ENCODE data around the gene PLEKHD1. TPM values are rescaled to one million over a fixed set of nuclear protein-coding genes. Genes with fewer than 3 reads are reported as not detected.
"Not testable (repeated sequence)": the region's sequence is repeated elsewhere in the genome, so short reads cannot be mapped to it uniquely, and the experiment has no call there.

PLEKHD1 gene
- total RNA-seq, 1 experiment from 2014 or later = 0.37 TPM

DNA sequence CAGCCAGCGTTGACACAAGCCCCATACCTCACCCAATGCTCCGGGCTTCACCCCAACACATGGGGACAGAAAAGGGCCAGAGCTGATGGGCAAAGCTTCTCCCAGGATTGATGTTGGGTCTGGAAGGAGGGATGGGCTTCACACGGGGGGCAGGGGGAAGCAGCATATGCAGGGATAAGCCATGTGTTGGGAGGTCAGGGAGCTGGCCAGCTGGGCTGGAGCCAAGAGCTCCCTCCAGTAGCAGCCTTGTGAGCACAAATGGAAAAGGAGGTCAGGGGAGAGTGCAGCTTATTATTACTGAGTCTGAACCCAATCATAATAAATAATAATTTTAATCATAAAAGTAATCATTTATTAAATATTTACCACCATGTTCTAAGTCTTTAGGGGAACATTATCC, 9.3 kb downstream of the PLEKHD1 start:
- intact Hi-C loops (cut with micrococcal nuclease; ENCODE audit: unreplicated experiment) = no loop called here
- ChIA-PET CTCF (no interaction called here), POLR2A (ENCODE audit: low non-redundant PET) (interaction anchor here (0.6 kb wide), 1 partner anchor 149 kb away, joined by 12 read pairs; no protein-coding TSS in a partner anchor)
- no peak for TF ChIP-seq EZH2 (IDR thresholded peaks at IDR 0.05; ENCODE audit: borderline replicate concordance, low read depth, low read length, poor library complexity, severe bottlenecking)
- TF ChIP-seq, protein P1, sequence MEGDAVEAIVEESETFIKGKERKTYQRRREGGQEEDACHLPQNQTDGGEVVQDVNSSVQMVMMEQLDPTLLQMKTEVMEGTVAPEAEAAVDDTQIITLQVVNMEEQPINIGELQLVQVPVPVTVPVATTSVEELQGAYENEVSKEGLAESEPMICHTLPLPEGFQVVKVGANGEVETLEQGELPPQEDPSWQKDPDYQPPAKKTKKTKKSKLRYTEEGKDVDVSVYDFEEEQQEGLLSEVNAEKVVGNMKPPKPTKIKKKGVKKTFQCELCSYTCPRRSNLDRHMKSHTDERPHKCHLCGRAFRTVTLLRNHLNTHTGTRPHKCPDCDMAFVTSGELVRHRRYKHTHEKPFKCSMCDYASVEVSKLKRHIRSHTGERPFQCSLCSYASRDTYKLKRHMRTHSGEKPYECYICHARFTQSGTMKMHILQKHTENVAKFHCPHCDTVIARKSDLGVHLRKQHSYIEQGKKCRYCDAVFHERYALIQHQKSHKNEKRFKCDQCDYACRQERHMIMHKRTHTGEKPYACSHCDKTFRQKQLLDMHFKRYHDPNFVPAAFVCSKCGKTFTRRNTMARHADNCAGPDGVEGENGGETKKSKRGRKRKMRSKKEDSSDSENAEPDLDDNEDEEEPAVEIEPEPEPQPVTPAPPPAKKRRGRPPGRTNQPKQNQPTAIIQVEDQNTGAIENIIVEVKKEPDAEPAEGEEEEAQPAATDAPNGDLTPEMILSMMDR (conservative IDR thresholded peaks at IDR 0.05; ENCODE audit: low read depth, low read length) = no peak
- Histone ChIP-seq H3K36me3 (ENCODE audit: insufficient read depth, low read length, poor library complexity, severe bottlenecking) (no peaks in the 10 kb centered on the region), H3K4me1 (ENCODE audit: insufficient read depth, low read length, poor library complexity, severe bottlenecking) (peaks cover 7% of the 10 kb centered on the region), H3K4me3 (ENCODE audit: low read depth, low read length, poor library complexity, severe bottlenecking) (no peak overlapping the region), H3K27ac (ENCODE audit: low read depth, low read length, poor library complexity, severe bottlenecking) (no peak overlapping the region), H3K9me3 (ENCODE audit: low read depth, low read length, poor library complexity, severe bottlenecking) (no peaks in the 10 kb centered on the region), H3K27me3 (replicated peaks; ENCODE audit: insufficient read depth, low read depth, low read length, poor library complexity) (no peaks in the 10 kb centered on the region)
- DNase-seq (ENCODE audit: low spot score) = no peak
- no TSS peak for BruUV-seq (replicated peaks)

DNA sequence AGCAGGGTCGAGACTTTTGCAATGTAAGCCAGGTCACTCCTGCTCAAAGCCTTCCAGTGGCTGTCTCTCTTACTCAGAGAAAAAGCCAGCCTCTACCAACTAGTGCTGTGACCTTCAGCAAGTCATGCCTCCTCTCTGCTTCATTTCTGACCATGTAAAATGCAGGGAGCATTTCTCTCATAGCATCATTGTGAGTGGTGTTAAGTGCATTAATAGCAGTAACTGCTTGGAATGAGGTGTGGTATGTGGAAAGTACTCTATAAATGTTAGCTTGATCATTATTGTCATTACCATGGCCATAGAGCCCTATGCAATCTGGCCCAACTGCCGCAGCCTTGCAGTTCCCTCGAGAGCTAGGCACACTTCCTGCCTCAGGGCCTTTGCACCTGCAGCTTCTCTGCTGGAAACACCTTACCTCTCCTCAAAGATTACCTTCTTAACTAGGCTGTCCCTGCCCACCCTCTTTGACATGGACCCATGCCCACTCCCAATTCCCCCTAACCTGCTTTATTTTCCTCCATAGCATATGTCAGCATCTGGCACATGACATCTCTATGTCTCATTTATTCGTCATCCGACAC, 10.9 kb downstream of the PLEKHD1 start:
- H3K27me3 ChIP-seq (replicated peaks; ENCODE audit: insufficient read depth, low read depth, low read length, poor library complexity) = no peaks in the 10 kb centered on the region
- TF ChIP-seq EZH2 (IDR thresholded peaks at IDR 0.05; ENCODE audit: borderline replicate concordance, low read depth, low read length, poor library complexity, severe bottlenecking) = no peak
- TF ChIP-seq, protein P1 (conservative IDR thresholded peaks at IDR 0.05; ENCODE audit: low read depth, low read length) = no peak
- ChIA-PET CTCF (no interaction called here), POLR2A (ENCODE audit: low non-redundant PET) (no interaction called here)
- no TSS peak for BruUV-seq (replicated peaks)
- peaks cover 3% of the 10 kb centered on the region for H3K4me1 ChIP-seq (ENCODE audit: insufficient read depth, low read length, poor library complexity, severe bottlenecking)
- H3K4me3 ChIP-seq (ENCODE audit: low read depth, low read length, poor library complexity, severe bottlenecking) = no peak overlapping the region
- no peaks in the 10 kb centered on the region for H3K36me3 ChIP-seq (ENCODE audit: insufficient read depth, low read length, poor library complexity, severe bottlenecking)
- DNase-seq (ENCODE audit: low spot score) = no peak
- intact Hi-C loops (cut with micrococcal nuclease; ENCODE audit: unreplicated experiment) = no loop called here
- H3K27ac ChIP-seq (ENCODE audit: low read depth, low read length, poor library complexity, severe bottlenecking) = no peak overlapping the region
- no peaks in the 10 kb centered on the region for H3K9me3 ChIP-seq (ENCODE audit: low read depth, low read length, poor library complexity, severe bottlenecking)

DNA sequence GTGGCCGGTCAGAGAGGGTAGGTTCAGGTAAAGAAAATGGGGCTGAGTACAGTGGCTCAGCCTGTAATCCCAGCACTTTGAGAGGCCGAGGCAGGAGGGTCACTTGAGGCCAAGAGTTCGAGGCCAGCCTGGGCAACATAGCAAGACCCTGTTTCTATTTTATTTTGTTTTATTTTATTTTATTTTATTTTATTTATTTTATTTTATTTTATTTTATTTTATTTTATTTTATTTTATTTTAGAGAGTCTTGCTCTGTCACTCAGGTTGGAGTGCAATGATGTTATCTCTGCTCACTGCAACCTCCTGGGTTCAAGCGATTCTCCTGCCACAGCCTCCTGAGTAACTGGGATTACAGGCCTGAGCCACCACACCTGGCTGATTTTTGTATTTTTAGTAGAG, 13.3 kb downstream of the PLEKHD1 start:
- H3K9me3 ChIP-seq (ENCODE audit: low read depth, low read length, poor library complexity, severe bottlenecking); POLR2A ChIA-PET (ENCODE audit: low non-redundant PET); H3K36me3 ChIP-seq (ENCODE audit: insufficient read depth, low read length, poor library complexity, severe bottlenecking); DNase-seq (ENCODE audit: low spot score); H3K4me3 ChIP-seq (ENCODE audit: low read depth, low read length, poor library complexity, severe bottlenecking); intact Hi-C loops (cut with micrococcal nuclease; ENCODE audit: unreplicated experiment); H3K27ac ChIP-seq (ENCODE audit: low read depth, low read length, poor library complexity, severe bottlenecking); H3K4me1 ChIP-seq (ENCODE audit: insufficient read depth, low read length, poor library complexity, severe bottlenecking); H3K27me3 ChIP-seq (replicated peaks; ENCODE audit: insufficient read depth, low read depth, low read length, poor library complexity); CTCF ChIA-PET; BruUV-seq (replicated peaks): not testable (repeated sequence)

DNA sequence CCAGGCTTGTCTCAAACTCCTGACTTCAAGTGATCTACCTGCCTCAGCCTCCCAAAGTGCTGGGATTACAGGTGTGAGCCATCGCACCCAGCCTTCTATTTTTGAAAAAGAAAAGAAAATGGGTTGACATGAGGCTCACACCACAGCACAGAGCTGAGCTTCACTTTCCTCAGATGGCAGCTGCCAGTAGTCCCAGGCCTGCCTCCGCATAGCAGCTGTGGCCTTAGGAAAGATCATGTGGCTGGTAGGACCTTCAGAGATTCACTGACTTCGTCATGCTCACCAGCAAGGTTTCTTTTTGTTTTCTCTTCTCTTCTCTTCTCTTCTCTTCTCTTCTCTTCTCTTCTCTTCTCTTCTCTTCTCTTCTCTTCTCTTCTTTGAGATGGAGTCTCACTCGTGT, 13.8 kb downstream of the PLEKHD1 start:
- H3K4me1 ChIP-seq (ENCODE audit: insufficient read depth, low read length, poor library complexity, severe bottlenecking); H3K27me3 ChIP-seq (replicated peaks; ENCODE audit: insufficient read depth, low read depth, low read length, poor library complexity); POLR2A ChIA-PET (ENCODE audit: low non-redundant PET); BruUV-seq (replicated peaks); H3K27ac ChIP-seq (ENCODE audit: low read depth, low read length, poor library complexity, severe bottlenecking); H3K4me3 ChIP-seq (ENCODE audit: low read depth, low read length, poor library complexity, severe bottlenecking); intact Hi-C loops (cut with micrococcal nuclease; ENCODE audit: unreplicated experiment); CTCF ChIA-PET; H3K36me3 ChIP-seq (ENCODE audit: insufficient read depth, low read length, poor library complexity, severe bottlenecking); H3K9me3 ChIP-seq (ENCODE audit: low read depth, low read length, poor library complexity, severe bottlenecking); DNase-seq (ENCODE audit: low spot score): not testable (repeated sequence)
